Measurements from ENCODE around the gene STOX2. TPM values are rescaled to one million over a fixed set of nuclear protein-coding genes. Genes with fewer than 3 reads are reported as not detected.

The STOX2 gene
- total RNA-seq, 1 experiment from 2014 or later = not detected

DNA sequence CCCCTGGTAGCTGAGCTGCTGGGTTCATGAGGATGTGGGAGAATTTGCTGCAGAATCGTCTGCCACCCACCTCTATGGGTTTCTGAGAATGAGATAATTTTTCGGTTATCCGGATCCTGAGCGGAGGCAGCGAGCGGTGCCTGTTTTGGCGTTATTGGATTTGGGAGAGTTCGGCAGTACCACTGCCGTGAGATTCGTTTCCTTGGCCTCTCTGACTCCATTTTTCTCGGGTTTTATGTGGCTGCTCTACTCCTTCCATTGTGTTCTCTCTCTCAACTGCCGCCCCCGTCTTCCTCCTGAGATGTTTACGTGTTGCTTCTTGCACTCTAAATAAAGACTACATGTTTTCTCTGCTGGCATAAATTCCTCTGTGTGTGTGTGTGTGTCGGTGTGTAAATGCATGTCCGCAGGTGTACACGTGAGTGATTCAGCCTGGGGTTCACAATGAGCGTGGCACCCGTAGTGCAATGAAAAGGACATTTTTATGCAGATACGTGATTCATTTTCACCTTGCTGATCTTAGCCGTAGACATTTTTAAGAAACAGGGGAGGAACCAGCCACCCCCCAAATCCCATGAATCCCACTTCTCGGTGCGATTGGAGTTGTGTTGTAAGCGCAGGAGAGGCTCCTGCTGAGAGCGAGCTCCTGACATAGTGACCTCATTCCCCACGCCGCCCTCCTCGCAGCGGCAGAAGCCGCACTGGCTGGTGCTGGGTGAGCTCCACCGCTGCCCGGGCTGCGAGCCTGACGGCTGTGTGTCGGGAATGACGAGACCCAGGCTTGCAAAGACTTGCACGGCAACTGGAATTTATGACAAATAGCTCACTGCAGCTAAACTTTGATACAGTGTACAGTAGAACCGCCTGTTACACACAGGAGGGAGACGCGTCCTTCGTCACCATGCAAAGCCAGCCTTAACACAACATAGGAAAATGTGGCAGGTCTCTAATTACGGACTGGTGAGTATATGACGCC, 82.2 kb downstream of the STOX2 start:
- DNase-seq (ENCODE audit: low read depth) = peak; percentile 40

GRCh38 chr4:183987987-183988392, 82.9 kb downstream of the STOX2 start:
- DNase-seq (ENCODE audit: low read depth) = peak; percentile 67

DNA sequence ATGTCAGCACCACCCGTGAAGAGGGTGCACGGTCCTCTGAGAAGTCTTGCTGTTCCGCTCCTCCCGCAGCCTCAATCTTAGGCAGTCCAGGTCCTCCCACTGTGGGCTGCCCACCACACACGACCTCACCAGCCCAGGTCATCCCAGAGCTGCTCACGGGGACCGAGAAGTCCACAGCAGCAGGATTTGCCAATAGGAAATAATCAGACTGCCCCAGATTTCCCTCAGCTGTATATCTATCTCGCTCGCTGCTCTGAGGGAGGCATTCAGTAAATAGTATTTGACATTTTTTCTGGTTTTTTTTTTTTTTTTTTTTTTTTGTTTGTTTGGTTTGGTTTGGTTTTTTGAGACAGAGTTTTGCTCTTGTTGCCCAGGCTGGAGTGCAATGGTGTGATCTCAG, 83.8 kb downstream of the STOX2 start:
- DNase-seq (ENCODE audit: low read depth) = no peak

- DNase-seq (ENCODE audit: low read depth) = no peak
Observed at GRCh38 chr4:183989461-183989860, 84.4 kb downstream of the STOX2 start.

DNA sequence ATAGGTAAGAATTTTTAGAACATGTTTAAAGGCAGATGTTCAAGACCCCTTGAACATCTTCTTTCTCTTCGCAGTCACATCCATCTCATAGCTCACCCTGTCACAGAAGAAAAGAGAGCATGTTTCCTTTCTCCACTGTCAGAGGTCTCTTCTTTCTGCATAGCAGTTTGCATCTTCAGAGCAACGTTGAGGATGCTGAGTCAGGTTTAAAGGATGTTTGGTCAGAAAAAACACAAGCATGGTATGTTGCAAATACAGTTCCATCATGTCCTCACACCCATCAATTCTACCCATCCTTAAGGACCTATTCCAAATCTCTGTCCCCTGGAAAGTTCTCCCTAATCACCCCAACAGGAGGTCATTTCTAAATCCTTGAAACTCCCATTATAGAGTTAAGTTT, 84.8 kb downstream of the STOX2 start:
- no peak for DNase-seq (ENCODE audit: low read depth)

DNA sequence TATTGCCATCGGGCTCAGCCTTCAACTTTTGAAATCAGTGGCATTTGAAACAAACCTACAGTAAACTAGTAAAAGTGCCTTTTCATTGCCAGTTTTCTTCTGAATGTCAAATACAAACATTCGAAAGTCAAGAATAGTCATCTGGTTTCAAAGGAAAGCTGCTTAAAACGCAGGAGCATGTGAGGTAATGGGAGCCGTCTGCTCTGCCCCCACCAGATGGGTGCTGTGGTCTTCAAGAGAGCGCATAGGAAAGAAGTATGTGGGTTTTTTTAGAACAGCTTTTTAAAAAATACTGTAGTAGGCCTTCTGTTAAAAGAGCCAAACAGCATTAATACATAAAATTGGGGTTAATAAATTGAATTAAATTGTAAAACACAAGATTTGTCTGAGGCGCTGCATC, 88.6 kb downstream of the STOX2 start:
- DNase-seq (ENCODE audit: low read depth) = no peak

DNA sequence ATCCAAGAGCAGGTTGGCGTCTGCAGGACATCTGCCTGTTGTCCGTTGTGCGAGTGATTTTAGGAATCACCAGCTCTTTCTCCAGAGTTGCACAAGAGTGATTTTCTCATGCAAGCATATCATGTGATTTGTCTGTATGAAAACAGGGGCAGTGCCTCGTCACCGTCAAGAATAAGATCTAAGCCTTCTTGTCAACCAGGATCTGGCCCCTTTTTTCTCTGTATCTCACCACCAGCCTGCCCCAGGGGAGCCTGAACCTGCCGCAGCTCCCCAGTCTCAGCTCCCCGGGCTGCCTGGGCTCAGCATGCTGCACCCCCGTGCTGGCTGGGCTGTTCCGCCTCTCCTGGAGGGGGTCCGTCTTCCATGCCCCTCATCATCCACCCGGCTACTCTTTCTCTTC, 90.5 kb downstream of the STOX2 start:
- no peak for DNase-seq (ENCODE audit: low read depth)

DNA sequence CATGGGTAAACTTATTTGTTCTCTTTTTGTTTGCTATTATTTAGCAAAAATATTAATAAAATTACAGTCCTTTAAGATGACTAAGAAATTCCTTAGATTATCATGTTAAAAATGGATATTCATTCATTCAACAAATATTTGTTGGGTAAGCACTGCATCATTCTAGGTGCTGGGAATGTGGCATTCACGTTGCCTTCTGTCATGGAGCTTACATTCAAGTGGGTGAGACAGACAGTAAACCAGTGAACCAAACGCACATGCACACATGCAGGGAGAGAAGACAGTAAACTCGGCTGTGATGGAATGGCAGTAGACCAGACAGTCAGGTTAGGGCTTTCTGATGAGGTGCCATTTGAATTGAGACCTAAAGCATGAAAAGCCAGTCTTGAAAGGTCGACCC, 91.8 kb downstream of the STOX2 start:
- no peak for DNase-seq (ENCODE audit: low read depth)

GRCh38 chr4:183999435-183999834, 94.3 kb downstream of the STOX2 start:
- no peak for DNase-seq (ENCODE audit: low read depth)

- DNase-seq (ENCODE audit: low read depth) = no peak
Observed at GRCh38 chr4:184000457-184001396, 95.6 kb downstream of the STOX2 start.

- DNase-seq (ENCODE audit: low read depth) = no peak
Observed at GRCh38 chr4:184003433-184003832, 98.3 kb downstream of the STOX2 start.

DNA sequence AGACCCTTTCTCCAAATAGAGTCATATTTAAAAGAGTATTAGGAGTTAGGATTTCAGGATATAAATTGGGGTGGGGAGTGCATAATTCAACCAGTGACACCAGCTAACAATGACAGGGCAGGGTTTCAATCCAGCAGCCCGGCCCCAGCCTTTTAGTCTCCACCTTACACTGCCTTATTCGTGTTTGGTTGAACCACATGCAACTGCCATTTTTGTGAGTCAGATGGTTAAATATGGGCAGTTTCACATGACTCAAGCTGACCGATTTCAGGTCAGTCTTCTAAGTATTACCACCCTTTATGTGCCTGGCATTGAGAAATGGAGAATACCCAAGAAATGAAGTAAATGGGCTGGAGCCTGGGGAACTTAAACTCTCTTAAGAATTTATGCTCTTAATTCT, 102.8 kb downstream of the STOX2 start:
- DNase-seq (ENCODE audit: low read depth) = no peak

DNA sequence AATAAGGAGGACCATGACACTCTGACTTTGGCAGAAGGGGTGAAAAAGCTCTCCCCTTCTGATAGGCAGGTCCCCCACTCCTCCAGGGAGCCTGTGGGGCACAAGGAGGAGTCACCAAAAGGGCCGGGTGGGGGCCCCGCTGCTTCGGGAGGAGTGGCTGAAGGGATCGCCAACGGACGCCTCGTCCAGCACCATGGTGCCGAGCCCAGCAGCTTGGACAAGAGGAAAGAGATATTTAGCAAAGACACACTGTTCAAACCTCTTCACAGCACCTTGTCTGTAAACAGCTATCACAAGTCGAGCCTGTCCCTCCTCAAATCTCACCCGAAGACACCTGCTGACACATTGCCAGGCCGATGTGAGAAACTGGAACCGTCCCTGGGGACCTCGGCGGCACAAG, 105.6 kb downstream of the STOX2 start:
- DNase-seq (ENCODE audit: low read depth) = no peak

DNA sequence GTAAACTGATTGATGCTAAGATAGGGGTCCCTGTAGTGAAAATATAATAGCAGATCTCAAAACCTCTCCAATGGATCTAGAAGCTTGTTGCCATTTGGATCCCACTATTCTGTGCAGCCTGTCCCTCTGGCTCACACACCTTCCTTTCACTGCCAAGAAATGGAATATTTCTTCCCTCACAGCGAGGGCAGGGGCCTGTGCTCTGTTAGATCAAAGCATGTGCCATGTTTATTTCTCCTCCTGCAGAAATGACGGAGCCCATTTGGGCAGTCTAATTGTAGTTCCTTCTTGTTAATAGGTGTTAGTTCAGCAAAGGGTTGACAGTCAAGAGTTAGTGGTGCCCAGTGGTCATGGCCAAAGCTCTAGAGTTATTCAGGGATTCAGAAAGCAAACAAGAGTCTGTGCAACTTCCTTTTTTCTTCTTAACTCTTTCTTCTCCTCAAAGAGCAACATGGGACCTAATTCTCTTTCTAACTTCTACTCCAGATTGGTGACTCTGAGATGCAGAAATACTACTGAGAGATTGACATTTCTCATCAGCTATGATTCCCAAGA, 106.8 kb downstream of the STOX2 start:
- no peak for DNase-seq (ENCODE audit: low read depth)

GRCh38 chr4:184012937-184013336, 107.8 kb downstream of the STOX2 start:
- DNase-seq (ENCODE audit: low read depth) = no peak

DNA sequence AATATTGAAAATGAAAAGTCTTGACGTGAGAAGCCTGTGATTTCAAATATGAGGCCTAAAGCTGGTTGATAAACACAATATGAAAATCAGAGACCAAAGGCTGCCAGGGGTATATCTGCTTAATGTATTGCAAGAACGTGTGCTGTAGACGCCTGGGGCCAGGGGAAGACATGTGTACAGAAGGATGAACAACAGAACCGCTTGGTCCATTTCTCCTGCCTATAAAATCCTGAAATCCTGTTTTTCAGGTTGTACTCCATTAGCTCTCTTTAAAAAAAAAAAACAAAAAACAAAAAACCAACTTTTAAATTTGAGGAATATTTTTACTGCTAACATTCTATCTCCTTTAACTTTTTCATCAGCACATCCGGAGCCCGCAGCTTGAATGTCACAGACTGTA, 109.2 kb downstream of the STOX2 start:
- DNase-seq (ENCODE audit: low read depth) = no peak

- no peak for DNase-seq (ENCODE audit: low read depth)
Observed at GRCh38 chr4:184016759-184017668, 111.9 kb downstream of the STOX2 start.

DNA sequence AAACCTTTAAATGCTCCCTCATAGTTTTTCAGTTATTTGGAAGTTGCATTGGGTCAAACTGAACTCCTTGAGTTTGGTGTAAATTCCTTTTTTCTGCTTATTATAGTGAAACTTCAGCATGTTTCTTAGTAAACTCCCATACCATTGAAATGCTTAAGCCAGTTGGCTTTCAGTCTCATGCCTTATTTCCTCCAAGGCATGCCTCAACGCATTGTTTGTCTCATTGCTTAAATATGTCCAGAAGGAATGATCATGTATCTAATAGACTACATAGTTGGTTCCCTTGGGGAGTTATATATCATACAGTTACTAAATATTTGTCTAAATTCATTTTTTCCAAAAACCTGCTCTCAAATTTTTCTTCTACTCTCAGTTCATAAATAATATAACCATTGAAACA, 114.0 kb downstream of the STOX2 start:
- no peak for DNase-seq (ENCODE audit: low read depth)

GRCh38 chr4:184019667-184020623, 114.8 kb downstream of the STOX2 start:
- no peak for DNase-seq (ENCODE audit: low read depth)

DNA sequence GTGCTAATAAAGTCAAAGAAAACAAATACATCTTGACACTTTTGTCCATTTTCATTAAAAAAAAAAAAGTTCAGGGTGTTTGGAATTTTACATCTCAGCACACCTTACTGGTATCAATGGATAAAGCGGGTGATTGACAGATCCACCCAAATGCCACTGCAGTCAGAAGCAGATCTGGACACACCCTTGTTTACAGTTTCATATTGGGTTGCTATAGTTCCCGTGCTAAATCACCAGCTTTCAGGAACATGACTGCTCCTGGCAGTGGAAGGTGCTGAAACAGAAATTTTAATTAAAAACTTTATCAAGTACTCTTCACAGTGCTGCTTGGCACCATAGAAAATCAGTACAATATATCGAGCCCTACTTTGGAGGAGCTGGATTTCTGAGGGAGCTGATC, 116.3 kb downstream of the STOX2 start:
- DNase-seq (ENCODE audit: low read depth) = no peak

Data from LHCN-M2 (cell line).